Measurements from ENCODE around the gene DEUP1. TPM values are rescaled to one million over a fixed set of nuclear protein-coding genes. Genes with fewer than 3 reads are reported as not detected.

Gene DEUP1
- total RNA-seq (2021) (0.16 to 0.53 TPM (median 0.44 TPM) in 3 replicates), Bru-seq, nascent RNA (percentile 20 among the genes with signal in this experiment)
- long read RNA-seq, experiment 1, partial matches to known transcripts = 2 of 4 reads
- long read RNA-seq, experiment 1, other reads (novel, unspliced or antisense) = 2 of 4 reads
- long read RNA-seq, experiment 2 = 0 reads
- long read RNA-seq, experiment 3, partial matches to known transcripts = 0 of 1 reads
- long read RNA-seq, experiment 3, other reads (novel, unspliced or antisense) = 1 of 1 reads

GRCh38 chr11:93330446-93330984 is at the start of gene DEUP1:
Gene DEUP1 (plus strand): TSS chr11:93330742. CDS start chr11:93332260, 1,518 bp downstream.
- Mint-ChIP-seq H3K36me3 (no peaks in the 10 kb centered on the region), H3K27me3 (ENCODE audit: low read depth) (peaks cover 39% of the 10 kb centered on the region), H3K27ac (no peak within 1 kb of the TSS), H3K9me3 (peaks cover 7% of the 10 kb centered on the region; the same call in 1 of the 2 replicates), H3K4me3 (peak within 1 kb of the TSS; percentile 84), H3K4me1 (peaks cover 8% of the 10 kb centered on the region)
- TF ChIP-seq TEAD4 (CRISPR knock-in tag; IDR thresholded peaks at IDR 0.05) (no peak), ERG (CRISPR knock-in tag; IDR thresholded peaks at IDR 0.05) (no peak), MXD4 (CRISPR knock-in tag; IDR thresholded peaks at IDR 0.05; ENCODE audit: borderline replicate concordance) (no peak), FOXK1 (CRISPR knock-in tag; IDR thresholded peaks at IDR 0.05) (0 out of 2 replicates have a peak, but pooled peaks have one; percentile 42), IRF1 (CRISPR knock-in tag; IDR thresholded peaks at IDR 0.05) (peak; percentile 17; the same call in 1 of the 2 replicates), GABPB1 (CRISPR knock-in tag; IDR thresholded peaks at IDR 0.05) (no peak), CREB1 (CRISPR knock-in tag; IDR thresholded peaks at IDR 0.05) (no peak), ESRRA (CRISPR knock-in tag; IDR thresholded peaks at IDR 0.05; ENCODE audit: borderline replicate concordance) (peak; percentile 63; the same call in 1 of the 2 replicates), E2F5 (CRISPR knock-in tag; IDR thresholded peaks at IDR 0.05) (0 out of 2 replicates have a peak, but pooled peaks have one; percentile 40), KAT7 (CRISPR knock-in tag; IDR thresholded peaks at IDR 0.05; ENCODE audit: borderline replicate concordance) (0 out of 2 replicates have a peak, but pooled peaks have one; percentile 52), SP1 (CRISPR knock-in tag; conservative IDR thresholded peaks at IDR 0.05) (peak; percentile 48; the same call in 1 of the 2 replicates), ATF6 (CRISPR knock-in tag; IDR thresholded peaks at IDR 0.05) (no peak), ZBTB21 (CRISPR knock-in tag; IDR thresholded peaks at IDR 0.05; ENCODE audit: borderline replicate concordance) (0 out of 2 replicates have a peak, but pooled peaks have one; percentile 33), ZNF281 (CRISPR knock-in tag; IDR thresholded peaks at IDR 0.05) (no peak; the same call in 1 of the 2 replicates), ZNF232 (CRISPR knock-in tag; IDR thresholded peaks at IDR 0.05) (no peak), ZNF396 (CRISPR knock-in tag; IDR thresholded peaks at IDR 0.05; ENCODE audit: borderline replicate concordance) (no peak), RELA (CRISPR knock-in tag; IDR thresholded peaks at IDR 0.05; ENCODE audit: borderline replicate concordance) (peak; percentile 73; the same call in 1 of the 2 replicates), ELF4 (CRISPR knock-in tag; IDR thresholded peaks at IDR 0.05; ENCODE audit: low read depth) (0 out of 2 replicates have a peak, but pooled peaks have one; percentile 45), HMGA2 (CRISPR knock-in tag; IDR thresholded peaks at IDR 0.05) (no peak), JAZF1 (CRISPR knock-in tag; IDR thresholded peaks at IDR 0.05) (no peak), TCF7 (CRISPR knock-in tag; IDR thresholded peaks at IDR 0.05; ENCODE audit: low read depth) (peak; percentile 53; the same call in 1 of the 2 replicates), E2F1 (CRISPR knock-in tag; IDR thresholded peaks at IDR 0.05) (no peak), NFATC4 (CRISPR knock-in tag; IDR thresholded peaks at IDR 0.05) (no peak), FOXP1 (CRISPR knock-in tag; IDR thresholded peaks at IDR 0.05; ENCODE audit: borderline replicate concordance) (peak; percentile 96), MAX (CRISPR knock-in tag; IDR thresholded peaks at IDR 0.05) (peak; percentile 64; the same call in 1 of the 2 replicates), ZNF423 (CRISPR knock-in tag; IDR thresholded peaks at IDR 0.05) (peak; percentile 57; the same call in 1 of the 2 replicates)
- ChIA-PET POLR2A (no interaction called here), CTCF (interaction anchor here (0.9 to 1.0 kb wide), 5 partner anchors 10 to 322 kb away, joined by 3 to 5 read pairs (median 3); no protein-coding TSS in a partner anchor)
- DNase-seq (ENCODE audit: low spot score) = peak; percentile 50
- ATAC-seq = peak; percentile 68
